ENCODE data around the gene IRAK1BP1. TPM values are rescaled to one million over a fixed set of nuclear protein-coding genes. Genes with fewer than 3 reads are reported as not detected.
"Not testable (repeated sequence)": the region's sequence is repeated elsewhere in the genome, so short reads cannot be mapped to it uniquely, and the experiment has no call there.

The IRAK1BP1 gene
- total RNA-seq, 1 donor from 2014 or later, result 13.8 TPM

DNA sequence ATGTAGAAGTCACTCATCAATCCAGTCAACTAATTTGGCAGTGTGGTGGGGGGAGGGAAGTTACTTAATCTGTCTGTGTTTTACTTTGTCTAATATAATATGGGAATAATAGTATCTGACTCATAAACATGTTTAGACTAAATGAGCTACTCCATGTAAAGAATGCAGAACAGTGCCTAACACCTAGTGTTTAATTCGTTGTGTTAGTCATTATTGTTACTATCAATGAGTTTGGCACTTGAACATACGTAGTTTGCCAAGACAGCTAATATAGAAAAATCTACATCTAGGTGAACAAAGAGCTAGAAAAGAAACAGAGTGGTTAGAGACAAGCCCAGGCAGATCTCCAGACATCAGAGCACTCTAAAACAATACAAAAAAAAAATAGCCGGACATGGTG is 49.1 kb downstream of the IRAK1BP1 start:
- Mint-ChIP-seq H3K4me3 (ENCODE audit: unreplicated experiment) (no peak overlapping the region), H3K27ac (ENCODE audit: unreplicated experiment) (no peak overlapping the region), H3K9me3 (ENCODE audit: unreplicated experiment) (peaks cover 16% of the 10 kb centered on the region), H3K27me3 (ENCODE audit: unreplicated experiment) (no peaks in the 10 kb centered on the region), H3K4me1 (ENCODE audit: low read depth, unreplicated experiment) (no peaks in the 10 kb centered on the region), H3K36me3 (ENCODE audit: unreplicated experiment) (peaks cover 38% of the 10 kb centered on the region)
- no peak for TF ChIP-seq CTCF (IDR thresholded peaks at IDR 0.05; ENCODE audit: partially characterized antibody, unreplicated experiment)
- DNase-seq, result no peak

GRCh38 chr6:78917788-78918187 is 50.4 kb downstream of the IRAK1BP1 start:
- Mint-ChIP-seq H3K4me1 (ENCODE audit: low read depth, unreplicated experiment) (no peaks in the 10 kb centered on the region), H3K27me3 (ENCODE audit: unreplicated experiment) (no peaks in the 10 kb centered on the region), H3K36me3 (ENCODE audit: unreplicated experiment) (peaks cover 46% of the 10 kb centered on the region), H3K9me3 (ENCODE audit: unreplicated experiment) (peaks cover 23% of the 10 kb centered on the region), H3K27ac (ENCODE audit: unreplicated experiment) (no peak overlapping the region), H3K4me3 (ENCODE audit: unreplicated experiment) (no peak overlapping the region)
- DNase-seq, result no peak
- no peak for TF ChIP-seq CTCF (IDR thresholded peaks at IDR 0.05; ENCODE audit: partially characterized antibody, unreplicated experiment)

GRCh38 chr6:78921168-78921567 is 53.8 kb downstream of the IRAK1BP1 start:
- H3K9me3 Mint-ChIP-seq (ENCODE audit: unreplicated experiment), result peaks cover 20% of the 10 kb centered on the region
- DNase-seq; H3K27me3 Mint-ChIP-seq (ENCODE audit: unreplicated experiment); H3K27ac Mint-ChIP-seq (ENCODE audit: unreplicated experiment); H3K4me3 Mint-ChIP-seq (ENCODE audit: unreplicated experiment); H3K4me1 Mint-ChIP-seq (ENCODE audit: low read depth, unreplicated experiment): not testable (repeated sequence)
- peaks cover 65% of the 10 kb centered on the region for H3K36me3 Mint-ChIP-seq (ENCODE audit: unreplicated experiment)

- no peaks in the 10 kb centered on the region for H3K4me1 Mint-ChIP-seq (ENCODE audit: low read depth, unreplicated experiment)
- peaks cover 57% of the 10 kb centered on the region for H3K36me3 Mint-ChIP-seq (ENCODE audit: unreplicated experiment)
- no peak overlapping the region for H3K27ac Mint-ChIP-seq (ENCODE audit: unreplicated experiment)
- no peaks in the 10 kb centered on the region for H3K27me3 Mint-ChIP-seq (ENCODE audit: unreplicated experiment)
- no peak overlapping the region for H3K4me3 Mint-ChIP-seq (ENCODE audit: unreplicated experiment)
- DNase-seq, result no peak
- no peak for TF ChIP-seq CTCF (IDR thresholded peaks at IDR 0.05; ENCODE audit: partially characterized antibody, unreplicated experiment)
- H3K9me3 Mint-ChIP-seq (ENCODE audit: unreplicated experiment), result peaks cover 14% of the 10 kb centered on the region
Measured at GRCh38 chr6:78925317-78925716, 58.0 kb downstream of the IRAK1BP1 start.

GRCh38 chr6:78935553-78935952 is 68.2 kb downstream of the IRAK1BP1 start:
- Mint-ChIP-seq H3K4me1 (ENCODE audit: low read depth, unreplicated experiment) (no peaks in the 10 kb centered on the region), H3K9me3 (ENCODE audit: unreplicated experiment) (peaks cover 5% of the 10 kb centered on the region), H3K36me3 (ENCODE audit: unreplicated experiment) (peaks cover 10% of the 10 kb centered on the region), H3K27ac (ENCODE audit: unreplicated experiment) (no peak overlapping the region), H3K4me3 (ENCODE audit: unreplicated experiment) (no peak overlapping the region), H3K27me3 (ENCODE audit: unreplicated experiment) (no peaks in the 10 kb centered on the region)
- DNase-seq, result no peak
- TF ChIP-seq CTCF (IDR thresholded peaks at IDR 0.05; ENCODE audit: partially characterized antibody, unreplicated experiment), result no peak

GRCh38 chr6:78936515-78936914 is 69.2 kb downstream of the IRAK1BP1 start:
- no peak for DNase-seq
- no peak overlapping the region for H3K4me3 Mint-ChIP-seq (ENCODE audit: unreplicated experiment)
- no peaks in the 10 kb centered on the region for H3K27me3 Mint-ChIP-seq (ENCODE audit: unreplicated experiment)
- H3K36me3 Mint-ChIP-seq (ENCODE audit: unreplicated experiment), result peaks cover 10% of the 10 kb centered on the region
- H3K27ac Mint-ChIP-seq (ENCODE audit: unreplicated experiment), result no peak overlapping the region
- peaks cover 5% of the 10 kb centered on the region for H3K9me3 Mint-ChIP-seq (ENCODE audit: unreplicated experiment)
- no peaks in the 10 kb centered on the region for H3K4me1 Mint-ChIP-seq (ENCODE audit: low read depth, unreplicated experiment)
- no peak for TF ChIP-seq CTCF (IDR thresholded peaks at IDR 0.05; ENCODE audit: partially characterized antibody, unreplicated experiment)

All from glutamatergic neuron (in vitro differentiated cells).